ENCODE data around the gene WIZ.

Gene WIZ

GRCh38 chr19:15373644-15374043, 76.1 kb downstream of the WIZ start:
- no peak for DNase-seq

DNA sequence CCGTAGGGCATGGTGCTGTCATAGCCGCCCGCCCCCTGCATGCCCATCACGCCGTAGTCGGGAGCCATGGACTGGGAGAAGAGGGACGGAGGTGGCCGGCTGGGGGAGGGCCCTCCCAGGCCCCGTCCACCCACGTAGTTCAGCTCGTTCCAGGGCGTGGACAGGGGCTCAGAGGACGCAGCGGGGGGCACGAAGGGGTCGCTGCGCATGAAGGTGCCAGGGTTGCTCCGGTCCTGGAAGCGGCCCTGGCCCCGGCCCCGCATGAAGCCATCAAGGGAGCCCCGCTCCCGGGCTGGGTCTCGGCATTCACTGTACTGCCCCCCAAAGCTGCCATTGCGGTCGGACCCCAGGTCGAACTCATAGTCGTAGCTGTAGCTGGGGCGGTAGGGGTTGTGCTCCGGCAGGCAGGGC, 76.9 kb downstream of the WIZ start:
- no peak for DNase-seq

DNA sequence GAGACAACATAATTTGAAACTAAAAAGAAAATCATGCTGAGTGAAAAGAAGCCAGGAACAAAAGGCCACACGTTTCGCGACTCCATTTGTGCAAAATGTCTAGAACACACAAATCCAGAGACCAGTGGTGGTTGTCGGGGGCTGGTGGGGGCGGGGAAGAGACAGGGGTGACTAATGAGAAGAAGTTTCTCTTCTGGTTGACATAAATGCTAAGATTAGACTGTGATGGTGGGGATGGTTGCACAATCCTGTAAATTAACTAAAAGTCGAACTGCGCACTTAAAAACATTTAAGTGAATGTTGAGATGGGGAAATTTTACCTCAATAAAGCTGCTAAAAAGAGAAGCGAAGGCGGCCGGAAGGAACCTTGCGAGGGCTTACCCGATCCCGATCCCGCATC, 77.3 kb downstream of the WIZ start:
- DNase-seq, result peak; percentile 53 to 54

- DNase-seq, result no peak
Observed at GRCh38 chr19:15371786-15372380, 77.9 kb downstream of the WIZ start.

DNA sequence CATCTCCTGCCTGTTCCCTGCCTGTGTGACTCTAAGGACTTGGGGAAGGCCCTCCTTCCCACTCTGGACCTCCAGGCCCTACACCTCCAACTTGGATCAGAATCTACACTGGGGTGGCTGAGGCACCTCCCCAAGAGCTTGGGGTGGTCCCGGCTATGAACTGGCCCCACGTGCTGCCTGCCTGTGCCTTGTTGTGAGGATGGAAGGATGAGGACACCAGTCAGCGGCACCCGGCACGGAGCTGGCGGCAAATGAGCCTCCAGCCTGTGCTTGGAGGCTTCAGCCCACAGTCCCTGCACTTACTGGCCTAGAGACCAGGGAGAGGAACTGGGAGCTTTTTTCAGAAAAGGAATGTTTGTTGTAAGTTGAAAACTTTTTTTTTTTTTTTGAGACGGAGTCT, 78.6 kb downstream of the WIZ start:
- no peak for DNase-seq

Measured in activated T-cell treated with anti-CD3 and anti-CD28 coated beads, Interleukin-2, amount 50 U/mL, for 48 hours (primary cell).